Choroid plexus epithelial cell (primary cell): ENCODE results near the gene FGD2.
"Not testable (repeated sequence)": the region's sequence is repeated elsewhere in the genome, so short reads cannot be mapped to it uniquely, and the experiment has no call there.

Experiments
- DNase-seq: peaks from one replicate; pipeline ENCODE4 v3.0.0-alpha.2; 2010; ENCODE audit warnings: low read depth
- H3K4me3 ChIP-seq: 2 replicates; pipeline ENCODE4 v1.5.1; 2011; ENCODE audit warnings: low read depth, mild to moderate bottlenecking, control low read depth, low read length, moderate library complexity
- TF ChIP-seq, protein P1 (sequence below): conservative IDR thresholded peaks from 2 replicates; pipeline ENCODE4 v1.5.1; 2011; ENCODE audit warnings: low read depth, mild to moderate bottlenecking, control low read depth, inconsistent platforms, low read length, moderate library complexity

FGD2 gene

DNA sequence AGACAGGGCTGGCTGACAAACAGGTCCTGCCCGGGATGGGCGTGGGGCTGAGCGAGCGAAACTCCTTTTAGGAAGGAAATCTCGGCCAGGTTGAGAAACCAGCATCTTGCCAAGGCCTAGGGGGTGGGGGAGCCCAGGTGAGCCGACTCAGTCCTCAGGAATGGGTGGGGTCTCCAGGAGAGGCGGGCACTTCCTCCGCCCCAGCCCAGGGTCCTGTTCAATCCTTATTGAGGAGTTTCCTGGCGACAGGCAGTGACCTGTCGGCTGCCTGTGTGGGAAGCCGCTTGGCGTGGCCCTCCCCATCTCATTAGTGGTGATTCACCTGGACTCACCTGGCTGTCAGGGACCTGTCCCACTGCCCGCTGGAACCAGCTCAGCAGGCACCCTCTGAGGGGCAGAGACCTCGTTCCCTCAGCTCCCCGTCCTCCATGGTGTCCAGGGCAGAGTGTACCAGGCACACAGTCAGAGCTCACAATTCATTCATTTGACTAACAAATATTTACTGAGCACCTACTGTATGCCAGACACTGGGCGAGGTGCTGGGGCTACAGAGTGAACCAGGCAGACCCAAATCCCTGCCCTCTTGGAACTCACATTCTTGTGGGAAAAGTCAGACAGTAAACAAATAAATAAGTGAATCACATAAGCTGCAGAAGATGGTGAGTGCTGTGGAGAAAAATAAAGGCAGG lies 51.1 kb downstream of the FGD2 start:
- no peak for DNase-seq
- TF ChIP-seq, protein P1, sequence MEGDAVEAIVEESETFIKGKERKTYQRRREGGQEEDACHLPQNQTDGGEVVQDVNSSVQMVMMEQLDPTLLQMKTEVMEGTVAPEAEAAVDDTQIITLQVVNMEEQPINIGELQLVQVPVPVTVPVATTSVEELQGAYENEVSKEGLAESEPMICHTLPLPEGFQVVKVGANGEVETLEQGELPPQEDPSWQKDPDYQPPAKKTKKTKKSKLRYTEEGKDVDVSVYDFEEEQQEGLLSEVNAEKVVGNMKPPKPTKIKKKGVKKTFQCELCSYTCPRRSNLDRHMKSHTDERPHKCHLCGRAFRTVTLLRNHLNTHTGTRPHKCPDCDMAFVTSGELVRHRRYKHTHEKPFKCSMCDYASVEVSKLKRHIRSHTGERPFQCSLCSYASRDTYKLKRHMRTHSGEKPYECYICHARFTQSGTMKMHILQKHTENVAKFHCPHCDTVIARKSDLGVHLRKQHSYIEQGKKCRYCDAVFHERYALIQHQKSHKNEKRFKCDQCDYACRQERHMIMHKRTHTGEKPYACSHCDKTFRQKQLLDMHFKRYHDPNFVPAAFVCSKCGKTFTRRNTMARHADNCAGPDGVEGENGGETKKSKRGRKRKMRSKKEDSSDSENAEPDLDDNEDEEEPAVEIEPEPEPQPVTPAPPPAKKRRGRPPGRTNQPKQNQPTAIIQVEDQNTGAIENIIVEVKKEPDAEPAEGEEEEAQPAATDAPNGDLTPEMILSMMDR: no peak
- H3K4me3 ChIP-seq: no peak overlapping the region

DNA sequence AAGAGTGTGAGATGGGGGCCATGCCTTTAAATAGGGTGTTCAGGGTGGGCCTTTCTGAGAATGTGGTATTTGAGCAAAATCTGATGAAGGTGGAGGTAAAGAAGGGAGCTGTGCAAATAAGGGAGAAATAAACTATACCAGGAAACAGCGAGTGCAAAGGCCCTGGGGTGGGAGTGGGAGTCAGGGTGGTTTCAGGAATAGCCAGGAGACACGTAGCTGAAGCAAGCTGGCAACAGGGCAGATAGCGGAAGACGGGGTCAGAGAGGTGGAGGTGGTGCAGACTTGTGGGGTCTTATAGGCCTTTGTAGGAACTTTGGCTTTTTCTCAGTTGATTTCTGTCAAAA lies 51.6 kb downstream of the FGD2 start:
- no peak for DNase-seq
- H3K4me3 ChIP-seq: no peak overlapping the region
- TF ChIP-seq, protein P1: no peak

DNA sequence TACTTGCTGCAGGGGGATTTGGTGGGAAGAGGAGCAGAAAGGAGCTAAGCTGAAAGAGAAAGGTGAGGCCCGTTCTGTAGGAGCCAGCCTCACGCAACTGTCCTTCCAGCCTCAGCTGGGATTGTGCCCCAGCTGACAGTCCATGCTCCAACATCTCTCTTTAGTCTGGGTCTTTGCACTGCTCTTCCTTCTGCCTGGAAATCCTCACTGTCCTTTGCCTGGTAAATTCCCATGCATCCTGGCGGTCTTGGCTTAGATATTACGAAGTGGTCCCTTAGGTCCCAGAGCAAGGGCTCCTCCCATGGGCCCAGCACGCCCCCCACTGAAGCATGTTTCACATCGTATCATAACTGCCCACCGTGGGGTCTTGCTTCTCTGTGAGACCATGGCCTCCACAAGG lies 52.2 kb downstream of the FGD2 start:
- no peak for DNase-seq
- TF ChIP-seq, protein P1: no peak
- no peak overlapping the region for H3K4me3 ChIP-seq

DNA sequence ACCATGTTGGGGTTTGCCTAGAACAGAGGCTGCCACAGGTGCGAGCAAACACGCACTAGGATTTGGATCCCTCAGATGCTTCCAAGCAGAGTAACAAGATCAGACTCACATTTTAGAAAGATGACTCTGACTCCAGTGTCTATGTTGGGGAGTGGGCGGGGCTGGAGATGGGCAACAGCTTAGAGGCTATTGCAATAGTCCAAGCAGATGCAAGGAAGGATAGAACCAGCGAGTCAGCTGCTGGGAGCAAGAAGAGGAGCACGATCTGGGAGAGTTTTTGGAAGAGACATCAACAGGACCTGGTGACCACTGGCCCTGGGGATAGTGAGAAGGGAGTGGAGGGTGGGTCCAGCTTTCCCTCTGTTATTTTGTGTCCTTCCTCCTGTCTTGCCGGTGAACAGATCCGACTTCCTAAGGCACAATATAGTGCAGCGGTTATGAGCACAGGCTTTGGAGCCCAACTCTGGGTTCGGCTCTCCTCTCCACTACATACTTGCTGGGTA lies 52.7 kb downstream of the FGD2 start:
- TF ChIP-seq, protein P1: no peak
- no peak overlapping the region for H3K4me3 ChIP-seq
- peak; percentile 41 for DNase-seq

DNA sequence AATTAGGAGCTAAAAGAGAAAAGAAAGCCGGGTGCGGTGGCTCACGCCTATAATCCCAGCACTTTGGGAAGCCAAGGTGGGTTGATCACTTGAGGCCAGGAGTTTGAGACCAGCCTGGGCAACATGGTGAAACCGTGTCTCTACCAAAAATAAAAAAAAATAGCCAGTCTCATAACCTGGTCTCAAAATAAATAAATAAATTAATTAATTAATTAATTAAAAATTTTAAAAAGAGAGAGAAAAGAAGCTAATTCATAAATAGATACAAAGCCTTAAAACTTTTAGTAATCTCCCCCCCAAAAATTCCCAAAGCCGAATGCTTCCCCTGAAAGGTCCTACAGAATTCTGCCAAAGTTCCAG lies 53.5 kb downstream of the FGD2 start:
- DNase-seq, H3K4me3 ChIP-seq: not testable (repeated sequence)

DNA sequence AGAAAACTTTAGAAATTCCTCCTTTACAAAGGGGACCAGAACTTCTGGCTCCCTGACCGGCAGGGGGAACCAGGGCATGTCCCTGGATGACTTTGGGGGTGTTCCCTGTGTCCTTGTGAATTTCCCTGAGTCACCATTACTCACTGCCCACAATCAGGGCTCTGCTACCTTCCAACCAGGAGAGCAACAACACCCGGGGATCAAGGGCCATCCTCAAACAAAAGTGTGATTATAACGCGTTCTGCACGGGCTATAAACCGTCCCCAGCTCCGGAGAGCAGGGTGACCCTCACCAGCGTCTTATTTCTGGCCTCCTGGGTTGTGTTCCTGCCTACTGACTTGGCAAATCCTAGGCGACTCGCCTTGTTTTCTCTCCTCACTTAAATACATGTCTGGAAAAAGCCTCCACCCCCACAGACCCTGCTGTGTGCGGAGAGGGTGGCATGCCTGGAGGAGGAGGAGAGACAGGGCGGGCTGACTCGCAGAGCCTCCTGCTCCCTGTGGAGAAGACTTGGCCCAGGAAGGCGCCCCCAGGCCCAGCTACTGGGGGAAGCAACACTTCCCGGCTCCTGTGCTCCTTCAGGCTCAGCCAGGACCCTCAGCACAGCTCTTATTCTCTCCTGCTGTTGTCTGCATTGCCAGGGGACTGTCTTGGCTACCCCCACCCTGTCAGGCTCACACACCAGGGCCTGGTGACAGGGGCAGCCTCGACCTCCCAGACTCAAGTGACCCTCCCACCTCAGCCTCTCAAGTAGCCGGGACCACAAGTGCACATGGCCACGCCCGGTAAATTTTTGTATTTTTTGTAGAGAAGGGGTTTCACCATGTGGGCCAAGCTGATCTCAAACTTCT lies 54.1 kb downstream of the FGD2 start:
- H3K4me3 ChIP-seq: no peak overlapping the region
- peak; percentile 94 for DNase-seq
- TF ChIP-seq, protein P1: peak; percentile 83

DNA sequence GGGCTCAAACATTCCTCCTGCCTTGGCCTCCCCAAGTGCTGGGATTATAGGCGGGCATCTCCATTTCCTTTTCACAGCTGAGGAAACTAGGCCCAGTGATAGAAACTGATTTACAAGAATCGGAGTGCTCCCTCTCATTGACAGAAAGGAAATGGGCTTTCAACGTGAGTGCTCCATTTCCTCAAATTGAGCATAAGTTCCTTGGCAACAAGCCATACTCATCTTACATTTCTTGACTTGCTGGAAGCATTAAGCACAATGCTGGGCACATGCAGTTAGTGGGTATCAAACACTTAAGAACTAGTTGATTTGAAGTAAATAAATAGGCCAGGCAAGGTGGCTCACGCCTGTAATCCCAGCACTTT lies 54.7 kb downstream of the FGD2 start:
- DNase-seq: no peak
- H3K4me3 ChIP-seq: no peak overlapping the region
- TF ChIP-seq, protein P1: no peak
